Right lobe of liver (tissue), 4 donors: ENCODE measurements around the gene PMFBP1.

Experiments used
- CTCF ChIP-seq, 4 donors: fragments of 200-600 bp in 3 of 4; fragments of 450-650 bp in 1 of 4; IDR thresholded peaks; one replicate each; pipeline versions ENCODE4 v1.5.1 to v1.8.0; 2016 to 2022; ENCODE audit warnings: antibody characterized with exemption in 4 of 4, mild to moderate bottlenecking in 2 of 4
- POLR2A ChIP-seq: fragments of 450-650 bp; IDR thresholded peaks from one replicate; pipeline ENCODE4 v1.6.1; 2017; ENCODE audit warnings: antibody characterized with exemption, mild to moderate bottlenecking
- donor health status: DM: no; HTN: no; CAD: no.
- donor health status: DM: no; HTN: no; CAD: no.
- donor health status: DM: no; HTN: yes; CAD: no.

GRCh38 chr16:72189865-72190371 is 18.0 kb upstream of the PMFBP1 start:
- no peak for TF ChIP-seq POLR2A
- no peak for TF ChIP-seq CTCF (IDR thresholded peaks at IDR 0.05)
